ENCODE measurements around the gene VIM. TPM values are rescaled to one million over a fixed set of nuclear protein-coding genes. Genes with fewer than 3 reads are reported as not detected.

The VIM gene
- polyA plus RNA-seq, 1 experiment, result 4,378 TPM

DNA sequence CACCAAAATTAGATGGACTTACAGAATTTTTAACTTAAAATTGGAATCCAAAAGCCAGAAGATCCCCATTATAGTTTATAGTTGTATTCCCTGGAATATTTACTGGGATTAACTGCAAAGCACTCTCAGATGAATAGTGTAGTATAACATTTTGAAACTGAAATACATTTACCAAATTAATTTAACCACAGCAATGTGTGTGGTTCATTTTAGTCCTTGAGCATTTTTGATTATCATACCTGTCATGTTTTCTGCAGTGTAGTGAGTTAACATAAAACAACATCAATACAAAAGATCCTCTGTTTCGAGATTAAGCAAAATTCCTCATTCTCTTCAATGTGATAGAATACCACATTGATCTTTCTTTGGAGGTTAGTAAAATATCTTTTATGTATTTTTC, 3.7 kb downstream of the VIM start:
- TF ChIP-seq, protein P1, sequence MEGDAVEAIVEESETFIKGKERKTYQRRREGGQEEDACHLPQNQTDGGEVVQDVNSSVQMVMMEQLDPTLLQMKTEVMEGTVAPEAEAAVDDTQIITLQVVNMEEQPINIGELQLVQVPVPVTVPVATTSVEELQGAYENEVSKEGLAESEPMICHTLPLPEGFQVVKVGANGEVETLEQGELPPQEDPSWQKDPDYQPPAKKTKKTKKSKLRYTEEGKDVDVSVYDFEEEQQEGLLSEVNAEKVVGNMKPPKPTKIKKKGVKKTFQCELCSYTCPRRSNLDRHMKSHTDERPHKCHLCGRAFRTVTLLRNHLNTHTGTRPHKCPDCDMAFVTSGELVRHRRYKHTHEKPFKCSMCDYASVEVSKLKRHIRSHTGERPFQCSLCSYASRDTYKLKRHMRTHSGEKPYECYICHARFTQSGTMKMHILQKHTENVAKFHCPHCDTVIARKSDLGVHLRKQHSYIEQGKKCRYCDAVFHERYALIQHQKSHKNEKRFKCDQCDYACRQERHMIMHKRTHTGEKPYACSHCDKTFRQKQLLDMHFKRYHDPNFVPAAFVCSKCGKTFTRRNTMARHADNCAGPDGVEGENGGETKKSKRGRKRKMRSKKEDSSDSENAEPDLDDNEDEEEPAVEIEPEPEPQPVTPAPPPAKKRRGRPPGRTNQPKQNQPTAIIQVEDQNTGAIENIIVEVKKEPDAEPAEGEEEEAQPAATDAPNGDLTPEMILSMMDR (IDR thresholded peaks at IDR 0.05; ENCODE audit: low read depth, low read length), result no peak
- no peak for DNase-seq (ENCODE audit: low read depth, low spot score)
- ChIA-PET CTCF (interaction anchor here (0.7 to 3.9 kb wide), 5 partner anchors 12 to 388 kb away, joined by 3 to 16 read pairs (median 4); no protein-coding TSS in a partner anchor), POLR2A (interaction anchor here (0.7 to 1.0 kb wide), 2 partner anchors 13 to 31 kb away, joined by 4 to 6 read pairs; partner anchors contain the start of gene TRDMT1)
- Histone ChIP-seq H3K4me3 (ENCODE audit: low read depth, low read length) (peak overlapping the region; percentile 94), H3K9me3 (ENCODE audit: control insufficient read depth, insufficient read depth, low read length) (peaks cover 3% of the 10 kb centered on the region; the same call in 1 of the 2 replicates), H3K27me3 (ENCODE audit: control insufficient read depth, insufficient read depth, low read length) (no peaks in the 10 kb centered on the region), H3K27ac (ENCODE audit: low read depth, low read length) (no peak overlapping the region)

DNA sequence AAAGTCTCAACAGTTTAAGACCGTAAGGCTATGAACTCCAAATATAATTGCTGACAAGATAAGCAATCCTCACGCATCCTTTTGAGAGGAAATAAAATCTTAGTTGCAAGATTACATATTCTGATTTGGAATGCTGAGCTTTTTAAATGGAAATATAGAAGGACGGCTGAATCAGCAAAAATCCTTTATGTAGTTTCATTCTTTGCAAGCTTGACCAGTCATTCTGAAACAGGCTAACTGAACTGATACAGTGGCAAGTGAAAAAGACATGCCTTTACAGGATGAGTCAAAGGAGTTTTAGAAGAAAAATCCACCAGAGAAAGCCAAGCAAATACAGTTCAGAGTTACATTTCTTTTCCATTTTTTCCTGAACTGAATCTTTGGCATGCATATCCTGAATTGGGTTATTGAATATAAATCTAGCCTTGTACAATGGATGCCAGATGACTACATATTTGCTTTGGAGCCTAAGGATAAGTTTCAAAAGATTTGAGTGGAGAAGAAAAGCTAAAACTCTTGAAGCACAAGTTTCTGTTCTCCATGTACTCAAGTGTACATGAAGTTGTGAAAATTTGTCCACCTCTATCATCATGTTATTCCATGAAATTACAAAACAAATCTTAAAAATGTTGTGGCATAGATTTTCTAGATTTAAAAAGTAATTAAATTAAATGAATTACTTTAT, 4.4 kb downstream of the VIM start:
- TF ChIP-seq, protein P1 (IDR thresholded peaks at IDR 0.05; ENCODE audit: low read depth, low read length), result no peak
- DNase-seq (ENCODE audit: low read depth, low spot score), result no peak
- ChIA-PET CTCF (interaction anchor here (1.0 to 3.9 kb wide), 4 partner anchors 24 to 379 kb away, joined by 3 to 16 read pairs (median 4); no protein-coding TSS in a partner anchor), POLR2A (no interaction called here)
- Histone ChIP-seq H3K27me3 (ENCODE audit: control insufficient read depth, insufficient read depth, low read length) (no peaks in the 10 kb centered on the region), H3K27ac (ENCODE audit: low read depth, low read length) (no peak overlapping the region), H3K9me3 (ENCODE audit: control insufficient read depth, insufficient read depth, low read length) (peaks cover 3% of the 10 kb centered on the region; the same call in 1 of the 2 replicates), H3K4me3 (ENCODE audit: low read depth, low read length) (peak overlapping the region; percentile 94)

DNA sequence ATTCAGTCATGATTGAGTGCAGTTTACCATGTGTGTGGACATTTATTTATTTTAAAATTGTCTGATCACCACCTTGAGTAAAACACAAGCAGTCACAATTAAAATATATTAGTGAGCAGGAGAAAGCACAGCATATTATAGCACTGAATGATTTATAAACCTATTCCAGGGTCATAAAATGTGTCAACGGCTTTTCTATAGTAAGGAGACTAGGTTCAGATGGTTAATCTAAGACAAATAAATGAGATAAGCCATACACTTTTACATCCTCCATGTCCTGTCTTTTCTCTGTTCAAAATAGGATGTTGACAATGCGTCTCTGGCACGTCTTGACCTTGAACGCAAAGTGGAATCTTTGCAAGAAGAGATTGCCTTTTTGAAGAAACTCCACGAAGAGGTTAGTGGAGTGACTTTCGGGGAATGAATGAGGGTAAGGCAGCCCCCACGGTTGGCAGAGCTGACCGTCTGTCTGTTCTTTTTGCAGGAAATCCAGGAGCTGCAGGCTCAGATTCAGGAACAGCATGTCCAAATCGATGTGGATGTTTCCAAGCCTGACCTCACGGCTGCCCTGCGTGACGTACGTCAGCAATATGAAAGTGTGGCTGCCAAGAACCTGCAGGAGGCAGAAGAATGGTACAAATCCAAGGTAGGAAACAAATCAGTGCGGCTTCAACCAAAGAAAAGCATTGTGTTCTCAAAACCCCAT, 5.4 kb downstream of the VIM start:
- CTCF ChIA-PET, result interaction anchor here (1.1 kb wide), 1 partner anchor 325 kb away, joined by 3 read pairs; no protein-coding TSS in a partner anchor
- TF ChIP-seq, protein P1 (IDR thresholded peaks at IDR 0.05; ENCODE audit: low read depth, low read length), result no peak
- DNase-seq (ENCODE audit: low read depth, low spot score), result no peak
- peak overlapping the region; percentile 31 for H3K4me3 ChIP-seq (ENCODE audit: low read depth, low read length)
- POLR2A ChIA-PET, result interaction anchor here (1.1 kb wide), 1 partner anchor 11 kb away, joined by 3 read pairs; no protein-coding TSS in a partner anchor
- H3K27me3 ChIP-seq (ENCODE audit: control insufficient read depth, insufficient read depth, low read length), result no peaks in the 10 kb centered on the region
- H3K27ac ChIP-seq (ENCODE audit: low read depth, low read length), result peak overlapping the region; percentile 41
- H3K9me3 ChIP-seq (ENCODE audit: control insufficient read depth, insufficient read depth, low read length), result peaks cover 3% of the 10 kb centered on the region; the same call in 1 of the 2 replicates

DNA sequence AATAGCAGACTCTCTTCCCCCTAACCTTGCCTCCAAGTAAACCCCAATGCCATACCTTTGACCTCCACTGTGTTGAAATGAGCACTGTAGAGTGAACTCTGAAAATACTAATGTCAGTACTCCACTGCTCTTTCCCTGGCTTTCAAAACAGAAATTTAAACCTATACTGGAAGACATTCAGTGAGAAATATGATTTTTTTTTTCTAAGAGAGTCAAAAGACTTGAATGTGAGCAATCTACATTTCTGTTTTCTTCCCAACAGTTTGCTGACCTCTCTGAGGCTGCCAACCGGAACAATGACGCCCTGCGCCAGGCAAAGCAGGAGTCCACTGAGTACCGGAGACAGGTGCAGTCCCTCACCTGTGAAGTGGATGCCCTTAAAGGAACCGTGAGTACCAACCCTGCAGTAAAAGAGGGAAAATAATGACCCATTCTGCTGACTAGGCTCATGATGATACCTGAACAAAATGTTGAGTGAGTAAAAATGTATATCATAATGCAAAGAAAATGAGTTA, 6.4 kb downstream of the VIM start:
- no peaks in the 10 kb centered on the region for H3K27me3 ChIP-seq (ENCODE audit: control insufficient read depth, insufficient read depth, low read length)
- peaks cover 3% of the 10 kb centered on the region; the same call in 1 of the 2 replicates for H3K9me3 ChIP-seq (ENCODE audit: control insufficient read depth, insufficient read depth, low read length)
- ChIA-PET CTCF (interaction anchor here (1.1 kb wide), 1 partner anchor 386 kb away, joined by 4 read pairs; no protein-coding TSS in a partner anchor), POLR2A (interaction anchor here (0.6 to 1.1 kb wide), 3 partner anchors 33 to 289 kb away, joined by 5 to 6 read pairs (median 6); partner anchors contain the start of gene TRDMT1)
- DNase-seq (ENCODE audit: low read depth, low spot score), result no peak
- H3K27ac ChIP-seq (ENCODE audit: low read depth, low read length), result no peak overlapping the region
- no peak overlapping the region for H3K4me3 ChIP-seq (ENCODE audit: low read depth, low read length)
- TF ChIP-seq, protein P1 (IDR thresholded peaks at IDR 0.05; ENCODE audit: low read depth, low read length), result no peak
